Measurements from ENCODE around the gene TNIP3.
"Not testable (repeated sequence)": the region's sequence is repeated elsewhere in the genome, so short reads cannot be mapped to it uniquely, and the experiment has no call there.

Gene TNIP3

DNA sequence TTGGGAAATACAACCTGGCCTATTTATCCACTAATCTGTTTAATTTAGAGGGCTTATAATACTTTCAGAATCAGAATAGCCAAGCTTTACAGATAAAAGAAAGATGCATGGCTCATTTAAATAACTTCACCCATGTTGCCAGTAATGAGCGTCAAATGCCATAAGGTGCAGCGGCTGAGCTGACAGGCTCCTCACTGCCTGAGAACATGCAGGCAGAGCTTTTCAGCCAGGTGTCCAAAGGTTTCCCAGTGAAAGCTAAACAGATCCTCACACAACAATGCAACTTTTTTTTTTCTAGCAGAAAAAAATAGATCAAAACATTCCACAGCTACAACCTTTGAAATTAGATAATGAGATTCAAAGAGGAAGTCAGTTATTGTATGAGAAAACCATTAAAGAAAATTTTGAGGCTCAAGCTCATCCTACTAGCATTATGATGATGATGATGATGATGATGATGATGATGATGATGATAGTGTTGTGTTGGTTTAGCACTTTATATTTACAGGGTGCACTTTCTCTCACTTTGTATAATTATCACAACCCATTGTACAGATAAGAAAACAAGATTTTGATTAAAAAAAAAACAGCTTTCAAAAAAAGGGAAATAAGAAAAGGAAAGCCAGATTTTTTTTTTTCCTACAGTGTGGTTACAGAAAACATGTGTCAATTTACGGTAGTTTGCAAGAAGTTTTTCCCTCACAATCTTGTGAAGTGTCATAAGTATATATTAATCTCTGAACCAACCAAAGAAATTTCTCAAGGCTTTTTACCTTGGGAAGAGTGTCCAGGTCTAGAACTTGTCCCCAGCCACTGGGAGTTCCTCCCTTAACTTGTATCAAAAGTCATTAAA is 12.2 kb upstream of the TNIP3 start:
- DNase-seq = no peak

DNA sequence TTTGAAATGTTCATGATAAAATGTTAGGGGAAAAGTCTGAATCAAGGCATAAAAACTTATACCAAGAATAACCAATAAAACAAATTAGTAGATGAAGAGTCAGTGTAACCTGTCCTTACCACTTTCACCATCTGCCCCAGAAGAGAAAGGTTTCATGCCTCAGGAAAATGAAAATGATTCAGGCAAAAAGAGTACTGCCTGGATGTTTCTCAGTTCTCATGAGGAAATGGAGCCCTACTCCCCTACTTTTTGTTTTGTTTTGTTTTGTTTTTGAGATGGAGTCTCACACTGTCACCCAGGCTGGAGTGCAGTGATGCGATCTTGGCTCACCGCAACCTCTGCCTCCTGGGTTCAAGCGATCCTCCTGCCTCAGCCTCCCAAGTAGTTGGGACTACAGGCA is 7.4 kb upstream of the TNIP3 start:
- DNase-seq = not testable (repeated sequence)

DNA sequence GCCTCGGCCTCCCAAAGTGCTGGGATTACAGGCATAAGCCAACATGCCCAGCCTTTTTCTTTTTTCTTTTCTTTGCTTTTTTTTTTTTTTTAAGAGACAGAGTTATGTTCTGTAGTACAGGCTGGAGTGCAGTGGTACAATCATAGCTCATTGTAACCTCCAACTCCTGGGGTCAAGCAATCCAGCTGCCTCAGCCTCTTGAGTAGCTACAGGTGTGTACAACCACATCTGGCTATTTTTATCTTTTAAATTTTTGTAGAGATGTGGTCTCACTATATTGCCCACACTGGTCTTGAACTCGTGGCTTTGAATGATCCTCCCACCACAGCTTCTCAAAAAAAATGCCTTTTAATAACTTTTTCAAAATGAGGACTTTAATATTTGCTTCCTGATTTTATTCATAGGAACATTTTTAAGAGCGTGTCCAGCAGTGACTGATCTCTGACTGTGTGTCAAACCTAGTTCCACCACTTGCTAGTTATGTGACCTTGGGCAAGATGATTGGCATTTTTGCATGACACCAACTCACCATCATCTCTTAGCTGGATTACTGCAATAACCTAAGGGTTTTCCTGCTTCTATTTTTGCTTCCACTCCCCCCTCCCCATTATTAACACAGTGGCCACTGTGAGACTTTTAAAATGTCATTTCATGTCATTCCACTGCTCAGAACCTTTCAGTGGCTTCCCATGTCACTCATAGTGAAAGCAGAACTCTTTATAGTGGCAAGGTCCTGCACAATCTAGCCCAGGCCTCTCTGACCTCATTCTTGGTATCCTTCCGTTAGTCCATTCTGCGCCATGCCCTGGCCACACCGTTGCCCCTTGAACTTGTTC is 4.5 kb upstream of the TNIP3 start:
- no peak for DNase-seq

DNA sequence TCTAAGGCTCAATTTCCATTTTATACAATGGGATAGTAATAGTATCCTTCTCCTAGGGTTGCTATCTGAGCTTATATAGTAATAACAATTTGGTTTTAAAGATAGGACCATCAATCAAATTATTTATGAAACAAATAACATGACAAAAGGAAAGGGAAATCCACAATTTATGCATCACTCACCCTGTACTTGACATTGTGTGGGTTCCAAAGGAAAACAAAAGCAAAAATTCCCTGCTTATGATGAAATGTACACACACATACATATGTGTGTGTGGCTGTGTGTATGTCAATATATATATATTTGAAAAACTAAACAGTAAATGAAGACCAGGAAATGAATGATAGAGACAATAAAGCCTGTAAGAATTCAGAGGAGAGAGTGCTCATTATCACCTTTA is 2.9 kb upstream of the TNIP3 start:
- DNase-seq = no peak

DNA sequence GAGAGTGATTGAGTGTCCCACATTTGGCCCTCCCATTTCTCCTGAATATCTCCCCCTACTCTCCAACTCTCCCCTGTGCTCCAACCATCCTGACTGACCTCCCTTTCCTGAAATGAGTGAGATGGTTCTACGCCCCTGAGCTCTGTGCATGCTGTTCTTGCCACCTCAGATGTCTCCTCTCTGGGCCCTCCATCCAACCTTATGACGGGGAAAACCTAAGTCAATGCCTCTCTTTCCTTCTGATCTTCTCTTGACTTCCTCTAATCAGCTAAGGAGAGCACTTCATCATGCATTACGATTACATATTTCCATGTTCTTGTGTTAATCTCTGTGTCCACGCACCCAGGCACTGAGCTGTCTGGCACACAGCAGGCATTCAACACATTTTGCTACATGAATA is 1.1 kb upstream of the TNIP3 start:
- no peak for DNase-seq

DNA sequence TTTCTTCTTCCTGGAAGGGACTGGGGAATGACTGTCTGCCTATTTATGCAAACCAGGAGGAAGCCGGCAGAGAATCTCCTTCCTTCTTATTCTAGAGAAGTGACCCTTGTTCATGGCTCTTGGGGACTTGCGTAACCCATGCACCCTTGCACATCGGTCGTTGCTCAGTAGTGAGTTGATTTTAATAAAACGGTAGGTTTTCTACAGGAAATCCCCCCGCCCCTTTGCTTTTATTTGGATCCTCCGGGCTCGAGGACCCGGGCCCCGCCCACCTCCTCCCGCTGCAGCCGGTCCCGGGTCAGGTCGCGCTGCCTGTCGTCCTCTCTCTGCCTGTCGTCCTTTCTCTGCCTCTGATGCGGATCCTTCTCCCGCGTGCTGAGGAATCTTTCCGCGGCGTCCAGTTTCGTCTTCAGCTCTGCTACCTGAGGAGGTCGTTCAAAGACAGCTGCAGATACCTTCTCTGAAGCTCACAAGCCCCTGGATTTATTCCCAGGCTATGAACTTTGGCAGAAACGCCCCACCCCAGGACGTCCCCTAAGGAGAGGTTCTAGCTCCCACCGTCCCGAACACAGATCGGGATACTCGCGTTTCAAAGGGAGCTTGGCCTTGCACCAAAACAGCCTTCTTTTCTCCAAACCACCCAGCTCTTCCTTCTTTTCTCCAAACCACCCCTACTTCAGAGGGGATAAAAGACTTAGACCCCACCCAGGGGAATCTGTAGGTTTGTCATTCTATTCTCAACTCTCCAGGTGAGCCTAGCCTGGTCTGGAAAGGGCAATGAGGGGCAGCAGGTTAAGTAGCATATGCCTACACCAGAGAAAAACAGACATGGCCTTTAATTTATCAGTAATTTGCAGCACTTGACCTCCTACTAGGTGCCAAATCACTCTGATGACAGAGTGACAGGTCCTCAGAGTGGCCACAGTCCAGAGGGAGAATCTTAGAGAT is 7.0 kb downstream of the TNIP3 start:
- DNase-seq = no peak

DNA sequence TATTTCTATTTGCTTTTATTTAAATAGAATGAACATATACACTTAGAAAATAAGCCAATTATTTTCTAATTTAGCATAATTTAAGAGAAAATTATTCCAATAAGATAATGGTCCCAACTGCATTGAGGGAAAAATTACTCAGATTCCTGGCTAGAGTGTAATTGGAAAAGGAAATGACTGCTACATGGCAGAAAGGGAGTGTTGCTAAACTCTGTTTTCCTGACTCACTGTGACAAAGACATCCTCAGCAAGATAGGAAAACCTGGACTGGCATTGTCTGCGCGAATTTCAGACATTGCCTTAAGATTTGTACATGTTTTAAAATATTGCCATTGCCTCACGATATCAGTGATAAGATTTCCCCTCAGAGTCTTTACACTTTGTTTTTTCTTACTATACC is 8.2 kb downstream of the TNIP3 start:
- no peak for DNase-seq

DNA sequence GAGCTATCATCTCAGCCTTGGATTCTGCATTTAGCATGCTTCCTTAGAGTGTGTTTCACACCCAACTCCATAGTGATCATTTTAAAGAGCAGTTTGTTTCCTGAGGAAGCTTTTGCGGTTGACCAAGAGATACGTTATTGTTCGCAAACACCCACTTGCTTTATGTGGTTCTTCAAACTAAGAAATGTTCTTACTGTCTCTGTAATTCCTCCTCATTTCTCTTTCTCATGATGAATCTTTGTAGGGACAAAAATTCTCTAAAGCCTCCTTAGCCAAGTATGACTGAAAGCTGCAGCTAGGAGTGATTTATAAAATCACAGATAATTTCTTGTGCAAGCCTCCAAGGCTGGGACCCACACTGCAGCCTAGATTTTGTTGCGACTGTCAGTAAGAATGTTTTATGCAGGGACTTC is 10.0 kb downstream of the TNIP3 start:
- no peak for DNase-seq

DNA sequence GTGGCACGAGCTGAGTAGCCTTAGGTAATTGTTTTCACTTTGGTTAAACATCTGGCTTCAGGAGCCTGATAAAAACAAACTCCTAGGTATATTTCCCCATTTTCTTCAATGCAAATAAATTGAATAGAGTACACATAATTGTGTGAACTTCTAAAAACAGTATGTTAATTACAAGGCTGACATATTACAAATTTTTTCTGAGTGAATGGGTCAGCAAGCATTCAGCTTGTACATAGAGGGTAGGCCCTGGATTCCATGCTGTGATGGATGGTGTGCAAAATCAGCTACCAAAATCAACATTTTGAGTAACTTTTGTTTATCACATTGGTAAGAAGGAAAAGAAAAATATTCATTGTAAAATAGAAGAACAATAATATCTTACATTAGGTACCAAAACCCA is 12.2 kb downstream of the TNIP3 start:
- DNase-seq = no peak

DNA sequence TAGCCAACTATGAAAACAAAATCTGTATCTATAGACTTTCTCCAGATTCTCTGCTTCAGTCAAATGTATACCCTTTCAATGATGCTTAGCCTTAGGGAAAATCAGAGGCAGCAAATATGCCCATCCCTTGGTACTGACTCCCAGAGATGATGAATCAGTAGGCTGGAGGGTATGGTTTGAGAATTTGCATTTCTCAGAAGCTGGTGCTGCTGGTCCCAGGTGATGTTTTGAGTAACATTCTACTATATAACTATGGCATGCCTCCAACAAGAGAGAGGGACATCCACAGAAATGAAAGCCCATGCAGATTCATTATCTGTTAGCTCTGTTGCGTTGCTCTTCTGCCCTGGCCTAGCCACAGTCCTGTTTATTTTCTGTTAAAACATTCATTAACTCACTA is 13.6 kb downstream of the TNIP3 start:
- DNase-seq = no peak

DNA sequence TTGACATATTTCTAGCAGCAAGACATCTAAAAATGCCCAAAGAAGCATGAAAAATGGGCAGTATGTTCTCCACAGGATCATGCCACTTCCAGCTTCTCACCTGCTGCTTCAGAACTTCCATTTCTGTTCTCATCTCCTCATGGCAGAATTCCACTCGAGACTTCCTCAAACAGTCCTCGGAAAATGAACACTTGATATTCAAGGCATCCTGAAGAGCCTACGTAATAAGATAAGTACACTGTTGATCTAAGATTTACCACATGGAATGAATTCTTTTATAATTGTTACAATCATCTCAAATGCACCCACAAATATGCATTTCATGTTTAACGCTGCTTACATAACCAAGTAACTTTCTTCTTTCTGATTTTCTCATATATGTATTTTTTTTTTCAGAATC is 14.1 kb downstream of the TNIP3 start:
- no peak for DNase-seq

DNA sequence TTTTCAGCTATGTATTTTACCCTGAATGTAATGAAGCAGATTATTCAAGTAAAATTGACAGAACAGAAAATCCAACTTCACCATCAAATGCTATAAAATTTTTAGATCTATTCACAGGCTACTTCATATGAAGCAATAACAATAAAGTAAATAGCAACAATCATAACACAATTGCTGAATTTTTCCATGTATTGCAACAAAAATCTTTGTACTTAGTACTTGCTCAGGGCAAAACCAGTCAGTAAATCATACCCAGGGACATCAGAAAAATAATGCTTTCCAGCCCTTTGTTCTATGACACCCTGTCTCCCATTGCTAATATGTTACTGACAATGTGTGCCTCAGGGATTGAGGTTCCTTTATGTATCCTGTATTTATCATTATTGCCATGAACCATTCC is 15.5 kb downstream of the TNIP3 start:
- no peak for DNase-seq

DNA sequence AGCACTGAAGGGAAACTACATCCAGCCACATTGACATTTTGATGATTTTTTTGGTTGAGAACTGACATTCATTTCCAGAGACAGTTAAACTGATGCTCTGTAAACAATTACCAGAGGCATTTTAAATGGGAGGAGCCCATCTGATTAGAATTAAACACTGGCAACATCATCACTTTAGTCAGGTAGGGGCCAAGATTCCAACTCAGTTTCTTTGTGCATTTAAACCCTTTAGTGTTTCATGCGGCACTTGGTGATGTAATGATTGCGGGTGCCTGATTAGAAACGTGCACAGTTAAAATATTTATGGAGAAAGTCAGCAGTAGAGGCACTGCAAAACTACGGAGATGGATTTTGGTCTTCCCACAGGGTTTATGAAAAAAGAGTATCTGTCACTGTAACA is 16.1 kb downstream of the TNIP3 start:
- no peak for DNase-seq

DNA sequence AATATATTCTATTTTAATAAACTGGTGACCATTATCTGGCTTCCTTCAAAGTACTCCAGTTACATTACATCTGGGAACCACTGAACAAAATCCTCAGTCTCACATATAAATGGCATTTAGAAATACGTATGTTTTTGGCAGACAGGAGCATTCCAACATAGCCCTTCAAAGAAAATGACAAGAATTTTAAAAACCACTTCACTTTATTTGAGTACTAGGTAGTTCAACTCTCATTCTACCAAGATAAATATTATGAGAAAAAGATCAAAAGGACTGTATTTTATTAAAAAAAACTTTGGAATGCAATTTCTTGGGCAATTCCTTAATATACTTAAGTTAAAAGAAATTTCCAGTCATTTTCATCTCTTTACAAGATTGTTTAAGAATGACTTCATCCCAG is 17.6 kb downstream of the TNIP3 start:
- no peak for DNase-seq

DNA sequence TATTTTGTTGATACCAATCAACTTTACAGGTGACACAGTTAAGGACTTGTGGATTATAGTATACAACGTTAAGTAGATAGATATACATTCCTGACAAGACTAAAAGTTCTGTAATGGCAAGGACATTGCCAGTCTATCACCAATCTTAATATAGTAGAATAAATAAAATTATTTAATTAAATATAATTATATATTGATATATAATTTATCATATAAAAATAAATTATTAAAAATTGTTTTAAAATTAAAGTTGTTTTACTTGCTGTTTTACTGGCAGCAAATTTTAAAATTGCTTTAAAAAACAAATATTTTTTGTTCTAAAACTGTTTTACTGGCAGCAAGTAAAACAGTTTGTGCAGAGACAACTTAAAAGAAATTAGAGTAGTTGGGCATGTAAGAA is 18.7 kb downstream of the TNIP3 start:
- no peak for DNase-seq

DNA sequence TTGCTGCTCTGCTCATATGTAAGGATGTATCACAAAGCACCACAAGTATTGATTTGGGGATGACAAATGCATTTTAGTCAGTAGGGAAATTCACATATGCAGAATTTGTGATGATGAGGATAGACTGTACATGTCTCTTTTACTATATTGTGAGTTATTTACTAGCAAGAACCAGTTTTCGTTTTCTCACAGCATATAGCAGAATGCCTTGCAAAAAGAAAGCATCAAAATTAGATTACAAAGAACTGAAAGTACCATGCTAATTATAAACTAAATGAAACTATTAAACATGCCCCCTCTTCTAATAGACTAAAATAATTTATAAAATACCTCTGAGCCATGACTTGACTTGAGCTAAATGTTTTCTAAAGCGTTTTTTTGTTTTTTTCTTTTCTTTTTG is 20.1 kb downstream of the TNIP3 start:
- DNase-seq = no peak

DNA sequence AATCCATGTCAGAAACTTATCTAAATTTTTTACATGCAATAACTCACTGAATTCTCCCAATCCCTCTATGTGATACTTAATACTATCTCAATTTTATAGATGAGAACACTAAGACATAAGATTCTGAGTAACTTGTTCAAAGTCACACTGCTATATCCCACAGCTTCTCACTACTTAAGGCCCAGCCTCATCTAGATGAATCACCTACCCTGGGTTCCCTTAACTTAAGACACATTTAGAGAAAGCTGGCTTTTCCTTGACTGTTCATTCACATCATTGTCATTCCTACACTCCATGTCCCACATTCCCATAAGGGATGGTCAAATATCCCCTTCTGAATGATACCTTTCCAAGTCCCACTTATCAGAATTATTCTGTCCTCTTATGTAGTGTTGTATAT is 21.0 kb downstream of the TNIP3 start:
- no peak for DNase-seq

DNA sequence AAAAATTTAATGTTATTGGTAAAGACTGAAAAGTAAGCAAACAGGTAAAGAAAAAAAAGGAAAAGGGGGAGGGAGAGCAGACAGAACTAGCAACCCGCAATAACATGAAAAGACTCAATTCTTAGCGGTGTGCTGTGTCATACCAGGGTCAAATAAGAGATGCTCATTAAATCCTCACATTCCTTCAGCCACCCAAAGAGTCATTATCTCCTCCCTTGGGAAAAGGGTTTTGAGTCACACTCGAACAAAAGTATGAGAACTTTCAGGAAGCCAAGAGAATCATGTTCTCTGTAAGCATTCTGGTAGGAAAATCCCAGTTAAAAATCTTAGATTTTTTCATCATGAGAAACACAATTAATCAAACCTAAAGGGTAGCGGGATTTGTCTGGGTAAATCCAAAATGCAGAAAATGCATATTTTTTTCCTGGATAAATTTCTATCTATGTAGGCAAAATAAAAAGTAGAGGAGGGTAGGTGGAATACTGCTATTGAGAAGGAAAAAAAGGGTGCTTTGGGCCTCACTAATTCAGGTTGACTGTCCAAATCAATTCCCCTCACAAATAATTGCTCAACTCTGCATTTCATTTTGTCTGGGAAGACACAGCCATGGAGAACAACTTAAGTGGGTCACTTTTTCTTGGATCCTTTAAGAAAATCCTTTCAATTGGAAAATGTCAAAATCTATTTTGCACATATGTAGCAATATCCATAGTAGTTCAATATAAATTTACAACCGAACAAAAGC is 23.2 kb downstream of the TNIP3 start:
- no peak for DNase-seq

DNA sequence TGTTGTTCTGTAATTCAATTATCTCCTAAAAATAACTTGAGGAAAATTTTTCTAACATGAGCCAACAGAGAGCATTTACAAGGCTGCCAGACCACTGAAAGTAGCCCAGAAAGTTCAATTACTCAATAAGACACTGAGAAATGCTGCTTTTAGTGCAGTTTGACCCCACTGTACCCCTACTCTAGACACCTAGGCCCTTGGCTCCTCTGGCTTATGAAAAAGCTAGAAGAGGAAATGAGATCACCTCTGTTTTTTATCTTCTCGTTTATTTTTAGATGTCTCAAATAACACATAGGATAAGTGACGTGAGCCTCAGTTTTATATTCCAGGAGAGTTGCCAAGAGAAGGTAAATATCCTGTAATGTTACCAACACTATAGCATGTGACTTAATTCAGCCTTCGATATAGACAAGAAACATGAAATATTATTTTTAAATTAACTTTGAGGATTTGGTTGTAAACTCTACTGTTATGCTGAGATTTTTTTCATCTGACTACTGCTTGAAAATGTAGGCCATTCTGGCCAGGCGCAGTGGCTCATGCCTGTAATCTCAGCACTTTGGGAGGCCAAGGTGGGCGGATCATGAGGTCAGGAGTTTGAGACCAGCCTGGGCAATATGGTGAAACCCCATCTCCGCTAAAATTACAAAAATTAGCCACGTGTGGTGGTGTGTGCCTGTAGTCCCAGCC is 24.4 kb downstream of the TNIP3 start:
- DNase-seq = no peak

DNA sequence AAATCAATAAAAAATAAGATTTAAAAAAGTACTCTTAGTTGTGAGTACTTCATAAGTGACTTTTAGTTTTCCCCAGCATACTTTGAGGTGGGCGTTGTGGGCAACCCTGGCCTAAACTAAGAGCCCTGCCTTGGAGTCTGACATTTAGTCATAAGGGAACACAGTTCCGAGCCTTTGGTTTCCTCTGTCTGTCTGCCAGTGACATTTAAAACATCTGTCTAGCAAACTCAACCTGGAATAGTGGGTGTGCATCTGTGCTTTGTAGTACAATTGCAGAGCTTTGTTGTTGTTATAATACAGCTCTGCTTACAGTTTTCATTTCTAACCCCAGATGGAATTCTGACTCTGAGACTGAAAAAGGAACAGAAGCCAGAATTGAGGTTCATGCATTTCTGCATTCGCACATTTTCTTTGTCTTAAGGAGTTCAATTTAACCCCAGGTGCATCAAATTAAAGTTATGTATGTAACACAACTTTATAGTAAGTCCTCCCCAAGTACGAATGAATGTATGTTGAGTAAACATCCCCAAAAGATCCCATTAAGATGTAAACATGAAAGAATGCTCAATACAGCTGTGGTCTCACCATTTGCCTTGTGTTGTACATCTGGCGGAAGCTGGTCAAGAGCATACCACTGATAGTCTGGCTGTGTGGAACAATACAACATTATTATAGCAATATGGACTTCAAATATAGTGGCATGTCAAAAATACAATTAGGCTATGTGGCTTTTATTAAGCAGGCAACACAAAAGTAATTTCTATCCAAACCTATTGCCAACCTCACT is 25.9 kb downstream of the TNIP3 start:
- no peak for DNase-seq

DNA sequence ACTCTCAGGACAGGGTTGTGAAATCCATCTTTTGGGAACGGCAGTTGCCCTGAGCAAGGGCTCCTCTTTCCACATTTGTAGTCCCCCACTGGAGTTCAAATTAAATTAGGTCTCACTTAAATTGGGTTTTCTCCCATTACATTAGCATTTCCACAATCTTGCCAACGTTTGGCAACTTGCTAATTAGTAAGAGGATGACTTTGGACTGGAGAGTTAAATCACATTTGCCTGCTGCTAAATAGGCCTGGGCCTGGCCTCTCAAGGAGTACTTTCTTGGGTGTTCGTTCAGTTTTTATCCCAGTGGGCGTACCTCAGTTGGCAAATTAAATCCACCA is 33.8 kb downstream of the TNIP3 start:
- no peak for DNase-seq
